Measurements from ENCODE around the gene SLC2A13. TPM values are rescaled to one million over a fixed set of nuclear protein-coding genes. Genes with fewer than 3 reads are reported as not detected.

The SLC2A13 gene
- total and polyA plus RNA-seq, 4 donors: 1.9 to 20.2 (median 6.9) TPM

GRCh38 chr12:40106655-40107054, 774 bp upstream of the SLC2A13 start:
- Histone ChIP-seq H3K27ac (ENCODE audit: low read depth in 1 of 2, low read length in 2 of 2) (peak overlapping the region in 1 of 2 donors; percentile 23), H3K4me1 (ENCODE audit: control insufficient read depth in 4 of 4, insufficient read depth in 4 of 4, low read length in 3 of 4) (peaks cover 9 to 30% (median 24%) of the 10 kb centered on the region in 4 donors), H3K36me3 (ENCODE audit: control insufficient read depth in 4 of 4, insufficient read depth in 3 of 4, low read depth in 1 of 4, low read length in 3 of 4) (no peaks in the 10 kb centered on the region), H3K27me3 (ENCODE audit: control insufficient read depth in 4 of 4, insufficient read depth in 4 of 4, low read length in 3 of 4) (no peaks in the 10 kb centered on the region), H3K4me3 (ENCODE audit: low read depth in 1 of 3, low read length in 3 of 3) (no peak overlapping the region), H3K9ac (ENCODE audit: low read depth in 1 of 2, low read length in 2 of 2) (no peak overlapping the region), H3K9me3 (ENCODE audit: control insufficient read depth in 4 of 4, low read length in 3 of 4) (no peaks in the 10 kb centered on the region)
- DNase-seq (ENCODE audit: low spot score): no peak
- TF ChIP-seq CTCF (IDR thresholded peaks at IDR 0.05; ENCODE audit: low read depth, low read length, missing input control): no peak
- TF ChIP-seq SP1 (IDR thresholded peaks at IDR 0.05): no peak
- no peak for TF ChIP-seq REST (IDR thresholded peaks at IDR 0.05)
- TF ChIP-seq RXRA (IDR thresholded peaks at IDR 0.05): no peak
- TF ChIP-seq, protein P1, sequence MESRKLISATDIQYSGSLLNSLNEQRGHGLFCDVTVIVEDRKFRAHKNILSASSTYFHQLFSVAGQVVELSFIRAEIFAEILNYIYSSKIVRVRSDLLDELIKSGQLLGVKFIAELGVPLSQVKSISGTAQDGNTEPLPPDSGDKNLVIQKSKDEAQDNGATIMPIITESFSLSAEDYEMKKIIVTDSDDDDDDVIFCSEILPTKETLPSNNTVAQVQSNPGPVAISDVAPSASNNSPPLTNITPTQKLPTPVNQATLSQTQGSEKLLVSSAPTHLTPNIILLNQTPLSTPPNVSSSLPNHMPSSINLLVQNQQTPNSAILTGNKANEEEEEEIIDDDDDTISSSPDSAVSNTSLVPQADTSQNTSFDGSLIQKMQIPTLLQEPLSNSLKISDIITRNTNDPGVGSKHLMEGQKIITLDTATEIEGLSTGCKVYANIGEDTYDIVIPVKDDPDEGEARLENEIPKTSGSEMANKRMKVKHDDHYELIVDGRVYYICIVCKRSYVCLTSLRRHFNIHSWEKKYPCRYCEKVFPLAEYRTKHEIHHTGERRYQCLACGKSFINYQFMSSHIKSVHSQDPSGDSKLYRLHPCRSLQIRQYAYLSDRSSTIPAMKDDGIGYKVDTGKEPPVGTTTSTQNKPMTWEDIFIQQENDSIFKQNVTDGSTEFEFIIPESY (IDR thresholded peaks at IDR 0.05): no peak
- TF ChIP-seq GABPA (IDR thresholded peaks at IDR 0.05 in 1 of 2, conservative IDR thresholded peaks at IDR 0.05 in 1 of 2): no peak
- no peak for TF ChIP-seq EGR1 (IDR thresholded peaks at IDR 0.05; ENCODE audit: low read depth in 2 of 2)
- no peak for TF ChIP-seq JUND (IDR thresholded peaks at IDR 0.05)
- no peak for TF ChIP-seq FOXA2 (IDR thresholded peaks at IDR 0.05)
- no peak for TF ChIP-seq FOXA1 (IDR thresholded peaks at IDR 0.05)
- 91% methylated on average over 6 of the region's 6 CpGs for WGBS

DNA sequence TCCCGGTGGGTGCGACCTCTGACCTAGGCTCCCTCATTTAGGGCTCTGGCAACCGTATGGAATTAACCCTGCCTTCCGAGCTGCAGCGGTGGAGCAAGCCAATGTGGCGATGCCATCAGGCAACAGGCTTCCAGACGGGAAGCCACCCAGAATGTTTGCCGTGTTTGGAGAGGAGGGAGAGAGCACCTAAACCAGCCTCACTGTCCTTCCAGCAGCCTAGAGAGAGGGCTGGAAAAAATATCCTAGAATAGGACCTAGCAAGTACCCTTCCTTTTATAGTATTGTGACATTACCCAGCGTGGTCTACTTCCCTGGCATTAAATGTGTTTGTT, 287 bp upstream of the SLC2A13 start:
- peaks cover 9 to 30% (median 24%) of the 10 kb centered on the region in 4 donors for H3K4me1 ChIP-seq (ENCODE audit: control insufficient read depth in 4 of 4, insufficient read depth in 4 of 4, low read length in 3 of 4)
- 19% methylated on average over 9 of the region's 9 CpGs for WGBS
- H3K9ac ChIP-seq (ENCODE audit: low read depth in 1 of 2, low read length in 2 of 2): no peak overlapping the region

More for the DNA sequence above, 287 bp upstream of the SLC2A13 start:
- DNase-seq (ENCODE audit: low spot score): no peak
- H3K36me3 ChIP-seq (ENCODE audit: control insufficient read depth in 4 of 4, insufficient read depth in 3 of 4, low read depth in 1 of 4, low read length in 3 of 4): no peaks in the 10 kb centered on the region
- H3K4me3 ChIP-seq (ENCODE audit: low read depth in 1 of 3, low read length in 3 of 3): peak overlapping the region; percentile 59 to 99 (median 63)
- H3K9me3 ChIP-seq (ENCODE audit: control insufficient read depth in 4 of 4, low read length in 3 of 4): no peaks in the 10 kb centered on the region
- no peaks in the 10 kb centered on the region for H3K27me3 ChIP-seq (ENCODE audit: control insufficient read depth in 4 of 4, insufficient read depth in 4 of 4, low read length in 3 of 4)
- TF ChIP-seq NR2F2 (IDR thresholded peaks at IDR 0.05): peak; percentile 42
- no peak for TF ChIP-seq GABPA (IDR thresholded peaks at IDR 0.05 in 1 of 2, conservative IDR thresholded peaks at IDR 0.05 in 1 of 2)
- TF ChIP-seq, protein P1 (IDR thresholded peaks at IDR 0.05): no peak
- H3K27ac ChIP-seq (ENCODE audit: low read depth in 1 of 2, low read length in 2 of 2): peak overlapping the region in 1 of 2 donors; percentile 47
